Measurements from ENCODE around the gene S100B. TPM values are rescaled to one million over a fixed set of nuclear protein-coding genes. Genes with fewer than 3 reads are reported as not detected.

Gene S100B
- total and polyA plus RNA-seq, 9 of the 15 experiments (the other 6 are each of a cell fraction or from before 2014, with no cell fraction given) = not detected

- intact Hi-C loops (cut with micrococcal nuclease) = no loop called here
- Histone ChIP-seq H3K27ac (ENCODE audit: extremely low read depth, low read depth, low read length) (no peak overlapping the region), H3K4me2 (ENCODE audit: insufficient read depth, low read length) (no peak overlapping the region), H3K27me3 (ENCODE audit: control insufficient read depth in 2 of 2, insufficient read depth in 2 of 2, low read length in 2 of 2) (no peaks in the 10 kb centered on the region), H3K36me3 (ENCODE audit: control insufficient read depth, insufficient read depth, low read length) (peaks cover 80% of the 10 kb centered on the region; the same call in 2 of the 3 replicates), H3K9me1 (ENCODE audit: control insufficient read depth, insufficient read depth, low read length) (no peaks in the 10 kb centered on the region), H3K4me3 (no peak overlapping the region), H3K9me3 (replicated peaks; ENCODE audit: control insufficient read depth, insufficient read depth, low read depth, low read length) (no peaks in the 10 kb centered on the region), H3K9ac (ENCODE audit: insufficient read depth in 1 of 2, low read depth in 2 of 2, low read length in 2 of 2) (peak overlapping the region in 1 of 2 experiments; percentile 44; a peak in 1 of 4 replicates), H4K20me1 (replicated peaks; ENCODE audit: control insufficient read depth, insufficient read depth, low read length) (no peaks in the 10 kb centered on the region), H3K4me1 (replicated peaks in 1 of 2; ENCODE audit: control insufficient read depth in 2 of 2, insufficient read depth in 2 of 2, low read length in 2 of 2) (peaks cover 0 to 24% of the 10 kb centered on the region in 2 experiments; a peak in 2 of 5 replicates), H2AFZ (ENCODE audit: low read depth, low read length) (no peak overlapping the region), H3K79me2 (ENCODE audit: control insufficient read depth, insufficient read depth, low read length) (no peaks in the 10 kb centered on the region)
- 87% methylated on average over 16 of the region's 16 CpGs for WGBS (ENCODE audit: insufficient coverage, low coverage, missing lambda C conversion rate)
- no peak for ATAC-seq
- ChIA-PET POLR2A (no interaction called here), CTCF (ENCODE audit: low intra/inter-chr PET ratio) (no interaction called here)
- BruUV-seq (replicated peaks) = no TSS peak
- TF ChIP-seq ESRRA (IDR thresholded peaks at IDR 0.05; ENCODE audit: borderline replicate concordance, low read depth) (peak; percentile 74), POLR2G (IDR thresholded peaks at IDR 0.05; ENCODE audit: low read depth, low read length) (0 out of 2 replicates have a peak, but pooled peaks have one; percentile 31), RFX1 (IDR thresholded peaks at IDR 0.05) (no peak)
- peak; percentile 32 for FAIRE-seq
- in situ Hi-C loops (cut with MboI) = no loop called here
- DNase-seq (ENCODE audit: extremely low read depth in 1 of 4, low spot score in 3 of 4) = peak in 1 of 4 experiments; percentile 11
Observed at GRCh38 chr21:46559291-46559983, 45.4 kb downstream of the S100B start.

GRCh38 chr21:46557919-46558392 is 46.9 kb downstream of the S100B start:
- H4K20me1 ChIP-seq (replicated peaks; ENCODE audit: control insufficient read depth, insufficient read depth, low read length) = no peaks in the 10 kb centered on the region
- 90% methylated on average over 23 of the region's 26 CpGs for WGBS (ENCODE audit: insufficient coverage, low coverage, missing lambda C conversion rate)
- H3K9me1 ChIP-seq (ENCODE audit: control insufficient read depth, insufficient read depth, low read length) = no peaks in the 10 kb centered on the region
- in situ Hi-C loops (cut with MboI) (no loop called here), intact Hi-C loops (cut with micrococcal nuclease) (no loop called here)
- 0 out of 4 replicates have a peak overlapping the region, but pooled peaks of 1 of the 2 experiments have one; percentile 18 for H3K9ac ChIP-seq (ENCODE audit: insufficient read depth in 1 of 2, low read depth in 2 of 2, low read length in 2 of 2)
- no peak overlapping the region for H2AFZ ChIP-seq (ENCODE audit: low read depth, low read length)
- peaks cover 66% of the 10 kb centered on the region; the same call in 2 of the 3 replicates for H3K36me3 ChIP-seq (ENCODE audit: control insufficient read depth, insufficient read depth, low read length)
- H3K27me3 ChIP-seq (ENCODE audit: control insufficient read depth in 2 of 2, insufficient read depth in 2 of 2, low read length in 2 of 2) = no peaks in the 10 kb centered on the region
- ChIA-PET CTCF (ENCODE audit: low intra/inter-chr PET ratio) (no interaction called here), POLR2A (interaction anchor here (1.1 kb wide), 1 partner anchor 9 kb away, joined by 3 read pairs; no protein-coding TSS in a partner anchor)
- H3K4me2 ChIP-seq (ENCODE audit: insufficient read depth, low read length) = no peak overlapping the region
- no peak for DNase-seq (ENCODE audit: extremely low read depth in 1 of 4, low spot score in 3 of 4)
- no peak for FAIRE-seq
- peaks cover 0 to 24% of the 10 kb centered on the region in 2 experiments; a peak in 2 of 5 replicates for H3K4me1 ChIP-seq (replicated peaks in 1 of 2; ENCODE audit: control insufficient read depth in 2 of 2, insufficient read depth in 2 of 2, low read length in 2 of 2)
- H3K4me3 ChIP-seq = no peak overlapping the region
- BruUV-seq (replicated peaks) = no TSS peak
- no peak overlapping the region for H3K27ac ChIP-seq (ENCODE audit: extremely low read depth, low read depth, low read length)
- no peak for TF ChIP-seq KHSRP (IDR thresholded peaks at IDR 0.05)
- TF ChIP-seq POLR2G (IDR thresholded peaks at IDR 0.05; ENCODE audit: low read depth, low read length) = 0 out of 2 replicates have a peak, but pooled peaks have one; percentile 9
- no peak for ATAC-seq
- no peaks in the 10 kb centered on the region for H3K9me3 ChIP-seq (replicated peaks; ENCODE audit: control insufficient read depth, insufficient read depth, low read depth, low read length)
- no peaks in the 10 kb centered on the region for H3K79me2 ChIP-seq (ENCODE audit: control insufficient read depth, insufficient read depth, low read length)

Measured in K562 (cell line).